GM23248 (cell line): Measurements from ENCODE around the gene VSIG10.

Experiments
- EZH2 ChIP-seq: fragments of 200-600 bp; sonication (generic); IDR thresholded peaks from 2 replicates; pipeline ENCODE4 v1.6.1; 2018; ENCODE audit warnings: antibody characterized with exemption, mild to moderate bottlenecking; ENCODE audit not compliant: insufficient read depth, poor library complexity, severe bottlenecking
- EZH2phosphoT487 ChIP-seq: fragments of 200-600 bp; sonication (generic); IDR thresholded peaks from 2 replicates; pipeline ENCODE4 v1.6.1; 2018; ENCODE audit warnings: antibody characterized with exemption, moderate library complexity, mild to moderate bottlenecking, low read depth; ENCODE audit not compliant: insufficient read depth

DNA sequence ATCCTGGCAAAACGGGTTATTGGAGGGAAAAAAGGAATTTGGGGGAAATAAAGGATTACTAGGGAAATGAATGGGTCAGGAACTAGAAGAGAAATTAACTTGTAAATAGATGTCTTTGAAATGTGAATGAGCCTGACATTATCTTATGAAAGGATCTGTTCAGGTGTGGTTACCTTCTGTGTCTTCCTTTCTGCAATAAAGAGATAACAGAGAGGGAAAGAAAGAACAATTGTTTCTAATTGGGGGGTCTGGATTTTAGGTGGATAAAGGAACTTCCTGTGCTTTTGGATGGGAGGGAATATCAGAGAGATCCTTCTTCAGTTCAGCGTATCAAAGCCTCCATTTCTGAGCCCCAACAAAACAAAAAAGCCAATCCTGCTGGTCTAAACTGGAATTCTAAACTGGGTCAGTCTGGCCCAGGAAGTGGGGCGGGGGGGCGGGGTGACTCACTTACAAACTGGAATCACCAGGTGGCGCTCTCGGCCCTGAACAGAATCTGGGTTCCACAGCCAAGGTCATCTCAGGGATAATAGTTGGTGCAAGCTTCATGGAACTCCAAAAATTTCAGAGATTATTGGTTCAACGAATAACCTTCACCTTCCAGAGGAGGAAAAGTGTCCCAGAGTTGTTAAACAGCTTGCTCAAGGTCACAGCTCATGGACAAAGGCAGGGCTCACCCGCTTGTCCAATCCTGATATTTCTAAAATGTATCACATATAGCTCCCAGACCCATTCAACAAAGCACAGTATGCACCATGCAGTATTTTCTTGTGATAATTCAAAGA lies 17.0 kb upstream of the VSIG10 start:
- TF ChIP-seq EZH2 = no peak
- TF ChIP-seq EZH2phosphoT487 = no peak
